ENCODE measurements around the gene GRM1. TPM values are rescaled to one million over a fixed set of nuclear protein-coding genes. Genes with fewer than 3 reads are reported as not detected.

Gene GRM1
- polyA plus RNA-seq (2011; rRNA removed) (0.01 and 0.04 TPM in 2 replicates), polyA plus RNA-seq (2017; fragmentation: RNase III; extraction: RNeasy Plus Mini Kit Qiagen cat#74134 plus additional on column Dnase treatment) (0.03 to 0.05 TPM in 2 of 3 replicates, not detected in the other), polyA minus RNA-seq (2011; rRNA and poly(A)+ RNA removed) (0.10 and 0.17 TPM in 2 replicates)
- 0.03 TPM in 2 replicates for polyA plus RNA-seq (2012; cell fraction: cytosol; rRNA removed)
- 0.02 and 0.04 TPM in 2 replicates for polyA plus RNA-seq (2012; cell fraction: nucleus; rRNA removed)

DNA sequence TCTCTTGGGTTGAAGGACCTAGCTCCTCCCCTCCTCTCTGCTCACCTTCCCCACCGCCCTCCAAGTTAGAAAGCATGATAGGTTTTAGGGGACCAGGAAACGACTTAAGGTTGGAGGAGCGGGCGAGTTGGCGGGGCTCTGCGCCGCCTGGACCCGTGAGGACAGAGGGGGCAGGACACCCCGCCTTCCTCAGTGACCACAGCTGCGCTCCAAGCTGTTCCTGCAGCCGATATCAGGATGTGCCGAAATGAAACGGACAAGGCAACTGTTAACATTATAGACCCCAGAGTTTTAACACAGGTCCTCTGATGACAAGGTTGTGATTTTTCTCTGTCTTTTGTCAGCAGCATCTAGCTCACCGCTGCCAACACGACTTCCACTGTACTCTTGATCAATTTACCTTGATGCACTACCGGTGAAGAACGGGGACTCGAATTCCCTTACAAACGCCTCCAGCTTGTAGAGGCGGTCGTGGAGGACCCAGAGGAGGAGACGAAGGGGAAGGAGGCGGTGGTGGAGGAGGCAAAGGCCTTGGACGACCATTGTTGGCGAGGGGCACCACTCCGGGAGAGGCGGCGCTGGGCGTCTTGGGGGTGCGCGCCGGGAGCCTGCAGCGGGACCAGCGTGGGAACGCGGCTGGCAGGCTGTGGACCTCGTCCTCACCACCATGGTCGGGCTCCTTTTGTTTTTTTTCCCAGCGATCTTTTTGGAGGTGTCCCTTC is at the start of gene GRM1:
Gene GRM1 (plus strand): TSS at position 212 of the 722 bp plus-strand sequence. CDS start 456 bp downstream, at position 668.
- Histone ChIP-seq H3K9me3 (no peaks in the 10 kb centered on the region), H3K4me2 (no peak within 1 kb of the TSS), H3K4me3 (no peak within 1 kb of the TSS), H3K27ac (no peak within 1 kb of the TSS), H3K4me1 (no peaks in the 10 kb centered on the region)
- ATAC-seq (no peak), DNase-seq (ENCODE audit: low read depth in 1 of 2, low spot score in 1 of 2) (no peak), FAIRE-seq (no peak)
- WGBS (ENCODE audit: missing lambda C conversion rate), result 42% methylated on average over 34 of the region's 39 CpGs
- CTCF ChIA-PET, result interaction anchor here (1.7 kb wide), 1 partner anchor 12 kb away, joined by 5 read pairs; no protein-coding TSS in a partner anchor
- TF ChIP-seq JUNB (IDR thresholded peaks at IDR 0.05) (no peak), ZNF302 (CRISPR knock-in tag; IDR thresholded peaks at IDR 0.05) (no peak), PHF8 (IDR thresholded peaks at IDR 0.05; ENCODE audit: borderline replicate concordance, low read depth) (no peak), POLR2A (IDR thresholded peaks at IDR 0.05; ENCODE audit: low read length) (no peak), FOSB (CRISPR knock-in tag; IDR thresholded peaks at IDR 0.05) (no peak), USF2 (IDR thresholded peaks at IDR 0.05) (no peak), KDM1A (IDR thresholded peaks at IDR 0.05; ENCODE audit: low read depth) (no peak), ZC3H11A (IDR thresholded peaks at IDR 0.05) (no peak), RAD21 (conservative IDR thresholded peaks at IDR 0.05 in 1 of 2, IDR thresholded peaks at IDR 0.05 in 1 of 2) (no peak), CHD4 (IDR thresholded peaks at IDR 0.05; ENCODE audit: borderline replicate concordance) (no peak), BCL3 (IDR thresholded peaks at IDR 0.05) (no peak), FOSL2 (IDR thresholded peaks at IDR 0.05) (no peak), FOSL2 (CRISPR knock-in tag; IDR thresholded peaks at IDR 0.05) (no peak), ZFP36 (IDR thresholded peaks at IDR 0.05; ENCODE audit: borderline replicate concordance, partially characterized antibody) (no peak), NR3C1 (IDR thresholded peaks at IDR 0.05) (no peak), EP300 (IDR thresholded peaks at IDR 0.05) (no peak), CBX8 (IDR thresholded peaks at IDR 0.05) (no peak), KDM5A (IDR thresholded peaks at IDR 0.05) (no peak)
- TF ChIP-seq, protein P1, sequence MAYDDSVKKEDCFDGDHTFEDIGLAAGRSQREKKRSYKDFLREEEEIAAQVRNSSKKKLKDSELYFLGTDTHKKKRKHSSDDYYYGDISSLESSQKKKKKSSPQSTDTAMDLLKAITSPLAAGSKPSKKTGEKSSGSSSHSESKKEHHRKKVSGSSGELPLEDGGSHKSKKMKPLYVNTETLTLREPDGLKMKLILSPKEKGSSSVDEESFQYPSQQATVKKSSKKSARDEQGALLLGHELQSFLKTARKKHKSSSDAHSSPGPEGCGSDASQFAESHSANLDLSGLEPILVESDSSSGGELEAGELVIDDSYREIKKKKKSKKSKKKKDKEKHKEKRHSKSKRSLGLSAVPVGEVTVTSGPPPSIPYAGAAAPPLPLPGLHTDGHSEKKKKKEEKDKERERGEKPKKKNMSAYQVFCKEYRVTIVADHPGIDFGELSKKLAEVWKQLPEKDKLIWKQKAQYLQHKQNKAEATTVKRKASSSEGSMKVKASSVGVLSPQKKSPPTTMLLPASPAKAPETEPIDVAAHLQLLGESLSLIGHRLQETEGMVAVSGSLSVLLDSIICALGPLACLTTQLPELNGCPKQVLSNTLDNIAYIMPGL (CRISPR knock-in tag; IDR thresholded peaks at IDR 0.05; ENCODE audit: borderline replicate concordance), result no peak
- TF ChIP-seq, protein P2, sequence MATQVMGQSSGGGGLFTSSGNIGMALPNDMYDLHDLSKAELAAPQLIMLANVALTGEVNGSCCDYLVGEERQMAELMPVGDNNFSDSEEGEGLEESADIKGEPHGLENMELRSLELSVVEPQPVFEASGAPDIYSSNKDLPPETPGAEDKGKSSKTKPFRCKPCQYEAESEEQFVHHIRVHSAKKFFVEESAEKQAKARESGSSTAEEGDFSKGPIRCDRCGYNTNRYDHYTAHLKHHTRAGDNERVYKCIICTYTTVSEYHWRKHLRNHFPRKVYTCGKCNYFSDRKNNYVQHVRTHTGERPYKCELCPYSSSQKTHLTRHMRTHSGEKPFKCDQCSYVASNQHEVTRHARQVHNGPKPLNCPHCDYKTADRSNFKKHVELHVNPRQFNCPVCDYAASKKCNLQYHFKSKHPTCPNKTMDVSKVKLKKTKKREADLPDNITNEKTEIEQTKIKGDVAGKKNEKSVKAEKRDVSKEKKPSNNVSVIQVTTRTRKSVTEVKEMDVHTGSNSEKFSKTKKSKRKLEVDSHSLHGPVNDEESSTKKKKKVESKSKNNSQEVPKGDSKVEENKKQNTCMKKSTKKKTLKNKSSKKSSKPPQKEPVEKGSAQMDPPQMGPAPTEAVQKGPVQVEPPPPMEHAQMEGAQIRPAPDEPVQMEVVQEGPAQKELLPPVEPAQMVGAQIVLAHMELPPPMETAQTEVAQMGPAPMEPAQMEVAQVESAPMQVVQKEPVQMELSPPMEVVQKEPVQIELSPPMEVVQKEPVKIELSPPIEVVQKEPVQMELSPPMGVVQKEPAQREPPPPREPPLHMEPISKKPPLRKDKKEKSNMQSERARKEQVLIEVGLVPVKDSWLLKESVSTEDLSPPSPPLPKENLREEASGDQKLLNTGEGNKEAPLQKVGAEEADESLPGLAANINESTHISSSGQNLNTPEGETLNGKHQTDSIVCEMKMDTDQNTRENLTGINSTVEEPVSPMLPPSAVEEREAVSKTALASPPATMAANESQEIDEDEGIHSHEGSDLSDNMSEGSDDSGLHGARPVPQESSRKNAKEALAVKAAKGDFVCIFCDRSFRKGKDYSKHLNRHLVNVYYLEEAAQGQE (IDR thresholded peaks at IDR 0.05), result no peak
- TF ChIP-seq, protein P3, sequence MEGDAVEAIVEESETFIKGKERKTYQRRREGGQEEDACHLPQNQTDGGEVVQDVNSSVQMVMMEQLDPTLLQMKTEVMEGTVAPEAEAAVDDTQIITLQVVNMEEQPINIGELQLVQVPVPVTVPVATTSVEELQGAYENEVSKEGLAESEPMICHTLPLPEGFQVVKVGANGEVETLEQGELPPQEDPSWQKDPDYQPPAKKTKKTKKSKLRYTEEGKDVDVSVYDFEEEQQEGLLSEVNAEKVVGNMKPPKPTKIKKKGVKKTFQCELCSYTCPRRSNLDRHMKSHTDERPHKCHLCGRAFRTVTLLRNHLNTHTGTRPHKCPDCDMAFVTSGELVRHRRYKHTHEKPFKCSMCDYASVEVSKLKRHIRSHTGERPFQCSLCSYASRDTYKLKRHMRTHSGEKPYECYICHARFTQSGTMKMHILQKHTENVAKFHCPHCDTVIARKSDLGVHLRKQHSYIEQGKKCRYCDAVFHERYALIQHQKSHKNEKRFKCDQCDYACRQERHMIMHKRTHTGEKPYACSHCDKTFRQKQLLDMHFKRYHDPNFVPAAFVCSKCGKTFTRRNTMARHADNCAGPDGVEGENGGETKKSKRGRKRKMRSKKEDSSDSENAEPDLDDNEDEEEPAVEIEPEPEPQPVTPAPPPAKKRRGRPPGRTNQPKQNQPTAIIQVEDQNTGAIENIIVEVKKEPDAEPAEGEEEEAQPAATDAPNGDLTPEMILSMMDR (IDR thresholded peaks at IDR 0.05), result no peak
- POLR2A ChIA-PET, result no interaction called here

All from A549 (cell line).